GM21528 (cell line): Measurements from ENCODE around the gene BMPR1A.
"Not testable (repeated sequence)": the region's sequence is repeated elsewhere in the genome, so short reads cannot be mapped to it uniquely, and the experiment has no call there.

Source experiments
- ATAC-seq: cut with Tn5 transposase; IDR thresholded peaks from one replicate; pipeline ENCODE4 v1.9.1; 2021; ENCODE audit warnings: mild to moderate bottlenecking, moderate library complexity; ENCODE audit not compliant: unreplicated experiment, low FRiP score

The BMPR1A gene

DNA sequence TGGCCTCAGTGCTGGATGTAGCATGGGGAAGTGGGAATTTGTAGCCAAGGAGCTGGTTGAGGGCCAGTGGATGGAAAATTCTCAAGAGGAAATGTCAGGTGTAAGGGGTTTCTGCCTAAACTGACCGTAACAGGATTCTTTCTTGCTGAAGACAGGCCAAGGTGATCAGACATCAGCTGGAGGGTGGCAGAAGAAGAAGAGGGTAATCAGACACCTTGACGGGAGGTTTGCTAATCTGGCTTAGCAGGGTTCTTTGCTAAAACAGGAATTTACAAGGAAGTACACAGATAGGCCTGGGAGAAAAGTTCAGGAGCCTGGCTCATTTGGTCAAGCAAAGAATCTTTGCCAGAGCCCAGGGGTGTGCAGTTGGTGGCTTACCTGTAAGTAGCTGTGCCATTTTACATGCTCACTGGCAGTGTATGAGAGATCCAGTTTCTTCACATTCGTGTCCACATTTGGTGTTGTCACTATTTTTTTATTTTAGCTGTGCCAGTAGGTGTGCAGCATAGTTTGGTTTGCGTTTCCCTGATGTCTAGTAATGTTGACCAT, 73.7 kb downstream of the BMPR1A start:
- no peak for ATAC-seq

DNA sequence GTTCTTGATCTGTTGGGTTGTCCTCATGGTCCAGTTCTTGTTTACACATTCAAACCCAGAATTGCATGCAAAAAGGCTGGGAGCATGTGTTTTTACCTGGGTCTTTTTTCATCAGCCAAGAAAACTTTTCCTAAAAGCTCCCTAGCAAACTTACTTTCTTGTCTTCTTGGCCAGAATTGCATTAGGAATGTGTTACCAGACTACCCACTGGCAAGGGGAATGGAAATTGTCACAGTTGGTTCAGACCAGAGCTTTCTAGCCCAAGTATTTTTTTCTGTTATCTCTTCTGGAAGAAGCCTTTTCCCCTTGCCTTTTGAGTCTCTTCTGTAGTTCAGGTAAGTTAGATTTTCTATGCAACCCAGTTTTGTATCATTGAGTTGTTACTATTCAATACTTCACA, 77.5 kb downstream of the BMPR1A start:
- ATAC-seq = no peak

- no peak for ATAC-seq
Measured at GRCh38 chr10:86836044-86836443, 79.6 kb downstream of the BMPR1A start.

DNA sequence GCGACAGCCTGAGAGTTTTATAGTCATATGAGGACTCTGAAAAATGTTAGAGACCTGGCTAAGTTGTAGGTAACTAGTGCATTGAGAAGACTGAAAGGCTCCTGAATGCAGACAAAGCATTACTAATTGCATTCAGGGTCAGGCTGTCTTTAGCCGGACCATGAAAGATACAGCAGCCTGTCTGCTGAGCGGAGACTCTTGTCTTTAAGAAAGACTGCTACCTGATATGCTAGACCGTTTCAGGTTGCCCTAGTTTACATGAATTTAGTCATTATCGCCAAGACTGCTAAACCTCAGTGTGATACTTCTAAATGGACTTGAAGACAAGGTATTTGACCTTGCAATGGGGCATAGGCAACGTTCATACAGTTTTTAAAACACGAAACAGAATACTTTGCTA, 81.2 kb downstream of the BMPR1A start:
- ATAC-seq = no peak

DNA sequence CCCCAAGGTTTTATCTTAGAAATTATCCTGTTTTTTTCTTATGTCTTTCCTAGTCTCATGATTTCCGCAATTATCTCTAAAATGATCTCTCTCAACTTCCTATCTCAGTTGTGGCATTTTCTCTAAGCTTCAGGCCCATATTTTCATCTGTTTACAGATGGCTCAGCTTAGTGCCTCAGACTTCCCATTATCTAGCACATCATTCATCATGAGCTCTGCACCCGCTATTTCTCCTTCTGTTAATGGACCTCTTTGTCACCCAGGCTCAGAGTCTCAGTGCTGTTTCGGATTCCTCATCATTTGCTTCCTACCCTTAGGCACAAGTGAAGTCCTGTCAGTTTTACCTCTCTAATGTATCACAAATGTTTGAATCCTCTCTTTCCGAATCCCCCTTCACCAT, 84.1 kb downstream of the BMPR1A start:
- ATAC-seq = no peak

- no peak for ATAC-seq
Measured at GRCh38 chr10:86846088-86846487, 89.7 kb downstream of the BMPR1A start.

DNA sequence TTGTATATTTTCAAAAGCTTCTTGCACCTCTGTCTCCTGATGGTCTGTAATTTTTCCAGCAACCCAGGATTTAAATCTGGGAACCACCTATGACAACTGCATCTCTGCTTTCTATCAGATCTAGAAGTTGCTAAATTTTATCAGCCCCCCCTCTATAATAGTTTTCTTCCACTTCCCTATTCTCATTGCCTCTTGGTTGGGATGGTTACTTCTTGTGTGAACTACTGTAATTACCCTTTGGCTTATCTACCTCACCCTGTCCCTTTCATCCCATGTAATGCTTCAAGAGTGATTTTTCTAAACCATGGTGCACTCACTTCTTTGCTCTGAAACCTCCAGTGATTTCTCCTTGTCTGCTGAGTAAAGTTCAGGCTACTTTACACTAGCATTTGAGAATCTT, 92.3 kb downstream of the BMPR1A start:
- ATAC-seq = no peak

DNA sequence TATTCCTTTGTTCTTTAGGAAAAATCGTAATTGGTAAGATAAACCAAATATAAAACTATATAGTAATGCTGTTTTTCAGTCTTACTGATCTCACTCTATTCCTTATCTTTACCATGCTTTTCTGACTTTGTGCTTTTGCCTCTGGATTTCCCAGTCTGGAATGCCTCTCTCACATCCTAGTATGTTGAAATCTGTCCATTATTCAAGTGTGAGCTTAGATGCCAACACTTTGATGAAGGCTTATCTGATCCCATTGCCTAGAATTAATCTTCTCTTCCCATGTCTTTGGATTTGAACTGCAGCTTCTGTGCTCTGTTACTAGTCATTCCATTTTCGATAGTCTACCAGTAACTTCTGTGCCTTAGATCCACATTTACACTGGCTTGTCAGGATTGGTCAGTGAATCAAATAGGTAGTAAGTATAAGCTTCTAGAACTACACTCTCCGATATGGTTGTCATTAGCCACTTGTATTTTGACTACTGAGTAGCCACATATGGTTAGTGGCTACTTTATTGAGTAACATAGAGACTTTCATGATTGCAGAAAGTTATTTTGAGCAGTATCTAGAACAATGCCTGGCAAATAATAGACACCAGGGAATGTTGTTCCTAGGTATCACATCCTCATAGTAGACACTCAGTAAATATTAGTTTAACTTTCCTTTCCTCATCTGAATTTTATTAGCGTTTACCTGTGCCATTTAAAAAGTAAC, 92.9 kb downstream of the BMPR1A start:
- peak; percentile 66 for ATAC-seq

- ATAC-seq = no peak
Measured at GRCh38 chr10:86850481-86850880, 94.1 kb downstream of the BMPR1A start.

DNA sequence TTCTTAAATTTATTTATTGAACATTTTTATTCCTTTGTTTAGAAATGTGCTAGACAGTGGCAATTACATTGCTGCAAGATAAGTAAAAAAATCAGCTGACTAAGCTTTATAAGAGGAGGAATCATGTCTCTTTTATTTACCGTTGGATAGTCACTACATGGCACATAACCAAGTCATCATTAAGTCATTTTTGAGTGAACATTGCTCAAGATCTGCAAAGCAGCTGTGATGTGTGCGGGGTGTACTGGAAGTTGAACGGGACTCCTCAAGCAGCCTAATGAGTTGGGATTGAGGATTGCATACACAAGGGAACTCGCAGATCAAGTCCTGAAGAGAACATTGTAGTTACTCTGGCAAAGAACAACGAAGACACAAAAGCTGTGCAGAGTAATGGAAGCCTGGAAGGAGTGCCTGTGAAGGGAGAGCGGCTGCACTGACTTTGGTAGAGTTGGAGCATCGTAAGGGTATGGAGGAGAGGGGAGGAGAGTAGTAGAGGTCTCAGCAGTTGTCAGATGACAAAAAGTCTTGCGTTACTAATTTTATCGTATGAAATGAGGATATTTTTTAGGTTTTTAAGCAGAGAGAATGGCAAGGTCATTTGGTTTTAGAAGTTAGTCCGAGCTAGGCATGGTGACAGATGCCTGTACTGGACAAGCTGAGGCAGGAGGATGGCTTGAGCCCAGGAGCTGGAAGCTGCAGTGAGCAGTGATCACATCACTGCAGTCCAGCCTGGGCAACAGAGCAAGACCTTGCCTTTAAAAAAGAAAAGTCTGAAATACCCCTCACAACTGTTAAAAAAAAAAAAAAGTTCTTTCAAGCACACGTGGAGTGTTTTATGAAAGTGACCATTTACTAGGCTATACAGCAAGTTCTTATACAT, 95.1 kb downstream of the BMPR1A start:
- ATAC-seq = no peak

DNA sequence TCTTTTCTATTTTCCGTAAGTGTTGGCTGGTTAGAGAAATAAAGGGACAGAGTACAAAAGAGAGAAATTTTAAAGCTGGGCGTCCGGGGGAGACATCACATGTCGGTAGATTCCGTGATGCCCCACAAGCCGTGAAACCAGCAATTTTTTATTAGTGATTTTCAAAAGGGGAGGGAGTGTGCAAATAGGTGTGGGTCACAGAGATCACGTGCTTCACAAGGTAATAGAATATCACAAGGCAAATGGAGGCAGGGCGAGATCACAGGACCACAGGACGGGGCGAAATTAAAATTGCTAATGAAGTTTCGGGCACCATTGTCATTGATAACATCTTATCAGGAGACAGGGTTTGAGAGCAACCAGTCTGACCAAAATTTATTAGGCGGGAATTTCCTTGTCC, 97.2 kb downstream of the BMPR1A start:
- ATAC-seq = not testable (repeated sequence)

- ATAC-seq = no peak
Measured at GRCh38 chr10:86855513-86855912, 99.1 kb downstream of the BMPR1A start.

GRCh38 chr10:86856156-86856555, 99.7 kb downstream of the BMPR1A start:
- ATAC-seq = no peak

DNA sequence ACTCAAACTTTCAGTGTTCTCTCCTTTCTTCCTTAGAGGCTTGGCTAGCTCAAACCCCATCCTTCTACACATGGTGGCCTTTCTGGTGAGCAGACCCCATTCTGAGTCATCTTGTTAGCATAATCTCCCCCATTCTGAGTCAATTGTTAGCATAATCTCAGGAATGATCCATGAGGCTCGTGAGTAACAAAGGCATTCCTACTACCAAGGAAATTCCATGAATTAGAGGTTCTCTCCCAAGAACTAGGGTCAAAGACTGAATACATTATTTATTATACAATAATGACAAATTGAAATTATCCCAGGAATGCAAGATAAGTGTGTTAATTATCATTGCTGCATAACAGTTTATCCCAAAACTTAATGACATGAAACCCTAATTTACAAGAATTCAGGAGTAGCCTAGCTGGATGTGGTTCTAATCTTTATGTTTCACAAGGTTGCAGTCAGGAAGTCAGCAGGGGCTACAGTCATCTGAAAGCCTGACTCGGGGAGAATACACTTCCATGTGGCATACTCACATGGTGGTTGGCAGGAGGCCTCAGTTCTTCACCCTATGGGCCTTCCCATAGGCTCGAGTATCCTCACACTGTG, 100.8 kb downstream of the BMPR1A start:
- ATAC-seq = no peak

GRCh38 chr10:86858011-86858410, 101.6 kb downstream of the BMPR1A start:
- ATAC-seq = no peak

GRCh38 chr10:86861351-86861750, 104.9 kb downstream of the BMPR1A start:
- no peak for ATAC-seq

DNA sequence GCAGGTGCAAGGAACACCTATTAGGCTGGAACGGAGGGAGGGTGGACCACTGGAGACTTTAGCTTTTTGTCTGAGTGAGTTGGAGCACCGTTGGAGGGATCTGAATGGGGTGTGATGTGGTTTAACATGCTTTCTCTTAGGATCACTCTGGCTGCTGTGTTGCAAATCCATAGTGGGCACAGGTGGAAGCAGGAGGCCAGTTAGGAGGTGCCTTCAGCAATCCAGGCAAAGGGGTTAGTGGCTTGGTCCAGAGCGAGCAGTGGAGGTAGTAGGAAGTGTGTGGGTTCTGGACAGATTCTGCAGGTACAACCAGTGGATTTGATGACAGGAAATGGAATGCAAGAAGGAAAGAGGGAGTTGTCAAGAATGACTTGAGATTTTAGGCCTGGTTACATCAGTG, 106.0 kb downstream of the BMPR1A start:
- no peak for ATAC-seq

GRCh38 chr10:86862786-86863483, 106.5 kb downstream of the BMPR1A start:
- no peak for ATAC-seq

GRCh38 chr10:86863484-86863842, 107.0 kb downstream of the BMPR1A start:
- no peak for ATAC-seq

GRCh38 chr10:86865011-86865811, 108.8 kb downstream of the BMPR1A start:
- ATAC-seq = not testable (repeated sequence)
